SKM-1 (cell line): ENCODE data around the gene LCNL1.

Source experiments
- DNase-seq: peaks from one replicate; lab custom pipeline; 2025; ENCODE audit not compliant: unreplicated experiment; lab: John Stamatoyannopoulos, UW

LCNL1 gene

GRCh38 chr9:136958473-136958872 is 24.3 kb upstream of the LCNL1 start:
- DNase-seq, result no peak

GRCh38 chr9:136958898-136959850 is 23.6 kb upstream of the LCNL1 start:
- DNase-seq, result no peak

GRCh38 chr9:136960212-136960937 is 22.4 kb upstream of the LCNL1 start:
- DNase-seq, result no peak

- DNase-seq, result no peak
Measured at GRCh38 chr9:136960938-136961275, 21.9 kb upstream of the LCNL1 start.

- no peak for DNase-seq
Measured at GRCh38 chr9:136961279-136962065, 21.3 kb upstream of the LCNL1 start.

GRCh38 chr9:136962163-136962562 is 20.6 kb upstream of the LCNL1 start:
- no peak for DNase-seq

GRCh38 chr9:136962701-136963248 is 20.0 kb upstream of the LCNL1 start:
- no peak for DNase-seq

GRCh38 chr9:136963341-136963740 is 19.5 kb upstream of the LCNL1 start:
- DNase-seq, result no peak

- no peak for DNase-seq
Measured at GRCh38 chr9:136963751-136964150, 19.0 kb upstream of the LCNL1 start.

- DNase-seq, result no peak
Measured at GRCh38 chr9:136964171-136964689, 18.6 kb upstream of the LCNL1 start.

- DNase-seq, result no peak
Measured at GRCh38 chr9:136964833-136965422, 17.9 kb upstream of the LCNL1 start.

GRCh38 chr9:136965771-136966484 is 16.9 kb upstream of the LCNL1 start:
- no peak for DNase-seq

- DNase-seq, result no peak
Measured at GRCh38 chr9:136968333-136969127, 14.3 kb upstream of the LCNL1 start.

GRCh38 chr9:136969150-136969549 is 13.6 kb upstream of the LCNL1 start:
- no peak for DNase-seq

- DNase-seq, result no peak
Measured at GRCh38 chr9:136969774-136970173, 13.0 kb upstream of the LCNL1 start.

GRCh38 chr9:136970361-136970760 is 12.4 kb upstream of the LCNL1 start:
- no peak for DNase-seq

GRCh38 chr9:136971746-136972145 is 11.0 kb upstream of the LCNL1 start:
- DNase-seq, result no peak

- no peak for DNase-seq
Measured at GRCh38 chr9:136972335-136972734, 10.5 kb upstream of the LCNL1 start.

- DNase-seq, result no peak
Measured at GRCh38 chr9:136972743-136973142, 10.1 kb upstream of the LCNL1 start.
